Subcutaneous abdominal adipose tissue (tissue), 5 donors: ENCODE measurements around the gene EIF4G3.
"Not testable (repeated sequence)": the region's sequence is repeated elsewhere in the genome, so short reads cannot be mapped to it uniquely, and the experiment has no call there.

Experiments
- H3K27ac ChIP-seq: one replicate; pipeline ENCODE4 v1.7.0; 2013; ENCODE audit warnings: low read depth, mild to moderate bottlenecking, inconsistent platforms, low read length, moderate library complexity
- H3K27me3 ChIP-seq, 5 donors: one replicate each; pipeline ENCODE4 v1.7.0; 2013; ENCODE audit warnings: low read length in 5 of 5, inconsistent platforms in 1 of 5; ENCODE audit not compliant: control insufficient read depth in 5 of 5, insufficient read depth in 4 of 5
- H3K36me3 ChIP-seq, 5 donors: one replicate each; pipeline ENCODE4 v1.7.0; 2013; ENCODE audit warnings: low read length in 5 of 5; ENCODE audit not compliant: control insufficient read depth in 5 of 5, insufficient read depth in 5 of 5
- H3K4me1 ChIP-seq, 5 donors: one replicate each; pipeline ENCODE4 v1.7.0; 2013; ENCODE audit warnings: low read length in 5 of 5, mild to moderate bottlenecking in 3 of 5, moderate library complexity in 1 of 5; ENCODE audit not compliant: control insufficient read depth in 5 of 5, insufficient read depth in 5 of 5
- H3K4me3 ChIP-seq, 5 donors: one replicate each; pipeline ENCODE4 v1.7.0; 2013; ENCODE audit warnings: low read length in 5 of 5, low read depth in 1 of 5
- H3K9ac ChIP-seq, 5 donors: one replicate each; pipeline ENCODE4 v1.7.0; 2013; ENCODE audit warnings: low read length in 5 of 5, mild to moderate bottlenecking in 4 of 5, moderate library complexity in 3 of 5
- H3K9me3 ChIP-seq, 5 donors: one replicate each; pipeline ENCODE4 v1.7.0; 2013; ENCODE audit warnings: low read length in 5 of 5; ENCODE audit not compliant: control insufficient read depth in 5 of 5
- donor health status: healthy.
- donor health status: healthy.
- donor health status: healthy.
- donor health status: healthy.
- donor health status: healthy.

EIF4G3 gene

GRCh38 chr1:20913242-20913641, 263.5 kb downstream of the EIF4G3 start:
- H3K27me3 ChIP-seq: no peaks in the 10 kb centered on the region
- no peak overlapping the region for H3K9ac ChIP-seq
- no peaks in the 10 kb centered on the region for H3K9me3 ChIP-seq
- no peak overlapping the region for H3K4me3 ChIP-seq
- H3K36me3 ChIP-seq: no peaks in the 10 kb centered on the region
- H3K27ac ChIP-seq: no peak overlapping the region
- H3K4me1 ChIP-seq: no peaks in the 10 kb centered on the region

GRCh38 chr1:20907526-20907925, 269.2 kb downstream of the EIF4G3 start:
- H3K4me1 ChIP-seq, H3K4me3 ChIP-seq, H3K9me3 ChIP-seq, H3K36me3 ChIP-seq, H3K9ac ChIP-seq, H3K27me3 ChIP-seq, H3K27ac ChIP-seq: not testable (repeated sequence)

GRCh38 chr1:20903437-20903836, 273.3 kb downstream of the EIF4G3 start:
- Histone ChIP-seq H3K4me3 (no peak overlapping the region), H3K4me1 (no peaks in the 10 kb centered on the region), H3K36me3 (peaks cover 5 to 13% (median 6%) of the 10 kb centered on the region in 5 donors), H3K27me3 (no peaks in the 10 kb centered on the region), H3K27ac (no peak overlapping the region), H3K9me3 (no peaks in the 10 kb centered on the region), H3K9ac (no peak overlapping the region)

GRCh38 chr1:20900056-20900455, 276.6 kb downstream of the EIF4G3 start:
- H3K4me1 ChIP-seq: no peaks in the 10 kb centered on the region
- no peaks in the 10 kb centered on the region for H3K27me3 ChIP-seq
- H3K4me3 ChIP-seq: no peak overlapping the region
- H3K27ac ChIP-seq: no peak overlapping the region
- no peak overlapping the region for H3K9ac ChIP-seq
- H3K9me3 ChIP-seq: no peaks in the 10 kb centered on the region
- peaks cover 8 to 16% (median 10%) of the 10 kb centered on the region in 5 donors for H3K36me3 ChIP-seq

- Histone ChIP-seq H3K9ac (no peak overlapping the region), H3K27ac (no peak overlapping the region), H3K9me3 (no peaks in the 10 kb centered on the region), H3K4me1 (no peaks in the 10 kb centered on the region), H3K27me3 (no peaks in the 10 kb centered on the region), H3K4me3 (no peak overlapping the region), H3K36me3 (peaks cover 8 to 14% (median 13%) of the 10 kb centered on the region in 5 donors)
These were observed 277.3 kb downstream of the EIF4G3 start for GRCh38 chr1:20899154-20899972.

- peaks cover 19 to 29% (median 25%) of the 10 kb centered on the region in 5 donors for H3K36me3 ChIP-seq
- H3K9me3 ChIP-seq: no peaks in the 10 kb centered on the region
- H3K9ac ChIP-seq: no peak overlapping the region
- no peak overlapping the region for H3K27ac ChIP-seq
- H3K4me3 ChIP-seq: no peak overlapping the region
- H3K4me1 ChIP-seq: no peaks in the 10 kb centered on the region
- H3K27me3 ChIP-seq: no peaks in the 10 kb centered on the region
These were observed 279.9 kb downstream of the EIF4G3 start for GRCh38 chr1:20896826-20897225.

GRCh38 chr1:20893931-20894330, 282.8 kb downstream of the EIF4G3 start:
- Histone ChIP-seq H3K4me3 (no peak overlapping the region), H3K4me1 (no peaks in the 10 kb centered on the region), H3K27me3 (no peaks in the 10 kb centered on the region), H3K9ac (no peak overlapping the region), H3K9me3 (no peaks in the 10 kb centered on the region), H3K27ac (no peak overlapping the region), H3K36me3 (peaks cover 20 to 33% (median 29%) of the 10 kb centered on the region in 5 donors)

GRCh38 chr1:20891091-20891490, 285.6 kb downstream of the EIF4G3 start:
- H3K27me3 ChIP-seq: no peaks in the 10 kb centered on the region
- no peak overlapping the region for H3K9ac ChIP-seq
- H3K4me1 ChIP-seq: no peaks in the 10 kb centered on the region
- H3K27ac ChIP-seq: no peak overlapping the region
- H3K9me3 ChIP-seq: no peaks in the 10 kb centered on the region
- no peak overlapping the region for H3K4me3 ChIP-seq
- H3K36me3 ChIP-seq: peaks cover 22 to 35% (median 29%) of the 10 kb centered on the region in 5 donors

- Histone ChIP-seq H3K4me3 (no peak overlapping the region), H3K9ac (no peak overlapping the region), H3K9me3 (no peaks in the 10 kb centered on the region), H3K4me1 (no peaks in the 10 kb centered on the region), H3K36me3 (peaks cover 11 to 36% (median 27%) of the 10 kb centered on the region in 5 donors), H3K27me3 (no peaks in the 10 kb centered on the region), H3K27ac (no peak overlapping the region)
These were observed 289.5 kb downstream of the EIF4G3 start for GRCh38 chr1:20887246-20887645.

- Histone ChIP-seq H3K36me3 (peaks cover 6 to 28% (median 15%) of the 10 kb centered on the region in 5 donors), H3K4me3 (no peak overlapping the region), H3K4me1 (no peaks in the 10 kb centered on the region), H3K27me3 (no peaks in the 10 kb centered on the region), H3K9ac (no peak overlapping the region), H3K27ac (no peak overlapping the region), H3K9me3 (no peaks in the 10 kb centered on the region)
These were observed 291.6 kb downstream of the EIF4G3 start for GRCh38 chr1:20885121-20885520.
